GM23338 (cell line): ENCODE data around the gene TCF12. TPM values are rescaled to one million over a fixed set of nuclear protein-coding genes. Genes with fewer than 3 reads are reported as not detected.

Experiments used
- CTCF ChIP-seq, 2 experiments: fragments of 200-600 bp in 1 of 2; sonication (generic) in 1 of 2; conservative IDR thresholded peaks; 2 replicates each; pipeline versions ENCODE4 v1.5.1 to v1.6.1; 2016 to 2017; ENCODE audit warnings: antibody characterized with exemption in 2 of 2, low read depth in 2 of 2, mild to moderate bottlenecking in 2 of 2, moderate library complexity in 1 of 2
- EZH2 ChIP-seq: fragments of 200-600 bp; sonication (generic); IDR thresholded peaks from one replicate; pipeline ENCODE4 v1.8.0; 2017; ENCODE audit warnings: antibody characterized with exemption, mild to moderate bottlenecking, low read depth; ENCODE audit not compliant: unreplicated experiment
- EZH2phosphoT487 ChIP-seq: fragments of 200-600 bp; sonication (generic); IDR thresholded peaks from one replicate; pipeline ENCODE4 v1.8.1; 2018; ENCODE audit warnings: antibody characterized with exemption; ENCODE audit not compliant: unreplicated experiment
- NANOG ChIP-seq: IDR thresholded peaks from 2 replicates; pipeline ENCODE4 v1.6.1; 2016; ENCODE audit warnings: antibody characterized with exemption, borderline replicate concordance
- POLR2AphosphoS5 ChIP-seq: IDR thresholded peaks from 2 replicates; pipeline ENCODE4 v1.6.1; 2016; ENCODE audit warnings: antibody characterized with exemption, low read depth
- STAT1 ChIP-seq: IDR thresholded peaks from one replicate; pipeline ENCODE4 v1.6.1; 2016; ENCODE audit warnings: antibody characterized with exemption; ENCODE audit not compliant: unreplicated experiment
- ZNF114 ChIP-seq: fragments of 250-450 bp; sonication (Bioruptor Pico); IDR thresholded peaks from 2 replicates; pipeline ENCODE4 v1.5.0; 2020; ENCODE audit warnings: mild to moderate bottlenecking, moderate library complexity
- ZNF331 ChIP-seq: fragments of 250-450 bp; sonication (Bioruptor Pico); IDR thresholded peaks from 2 replicates; pipeline ENCODE4 v1.5.0; 2020; ENCODE audit warnings: low read depth, mild to moderate bottlenecking, moderate library complexity
- polyA plus RNA-seq: library from polyadenylated mRNA; unstranded; fragments of >200 nt; fragmentation: Nextera tagmentation; extraction: Ambion mirVana; gene quantifications from 2 replicates; pipeline ENCODE4 v1.2.1, GENCODE V29; 2016
- total RNA-seq: library from RNA; depleted of rRNA; stranded (reverse); fragments of >200 nt; shearing (Covaris generic); gene quantifications from 2 replicates; pipeline ENCODE4 v1.2.3, GENCODE V29; 2014
- TF ChIP-seq, protein P1 (sequence below): fragments of 250-450 bp; sonication (Bioruptor Pico); IDR thresholded peaks from 2 replicates; pipeline ENCODE4 v1.5.0; 2020; ENCODE audit warnings: mild to moderate bottlenecking, moderate library complexity
- TF ChIP-seq, protein P2 (sequence below): IDR thresholded peaks from 2 replicates; pipeline ENCODE4 v1.6.1; 2016; ENCODE audit warnings: antibody characterized with exemption

Gene TCF12
- total and polyA plus RNA-seq, 2 experiments from 2014 or later: 27.6 to 104 TPM

DNA sequence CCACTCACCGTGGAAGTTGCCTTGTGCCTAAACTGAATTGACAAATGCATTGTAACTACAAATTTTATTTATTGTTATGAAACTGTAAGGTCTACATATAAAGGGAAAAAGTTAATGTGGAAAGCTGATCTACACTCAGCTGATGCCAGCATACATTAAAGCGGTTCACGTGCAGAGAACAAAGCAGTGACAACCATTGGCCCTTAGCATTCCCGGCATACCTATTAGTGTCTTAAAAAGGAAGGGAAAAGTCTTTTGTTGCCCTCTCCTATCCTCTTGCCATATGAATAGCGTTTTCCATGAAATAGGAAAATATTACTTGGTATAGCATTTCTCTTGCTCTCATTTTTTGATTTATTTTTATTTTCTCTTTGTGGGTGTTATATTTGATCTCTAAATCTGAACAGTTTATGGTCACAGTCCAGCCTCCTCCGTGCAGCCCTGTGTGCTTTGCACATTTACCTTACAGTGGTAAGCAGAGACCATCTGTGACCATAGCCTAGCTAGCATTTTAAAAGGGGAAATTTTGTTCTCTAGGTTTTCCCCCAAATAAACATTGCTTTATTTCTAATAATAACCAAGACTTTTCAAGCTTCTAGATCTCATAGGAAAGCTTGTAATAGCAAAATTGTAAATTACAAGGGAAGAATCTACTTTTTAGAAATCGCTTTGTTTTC lies 368.1 kb downstream of the TCF12 start (continued):
- TF ChIP-seq, protein P1, sequence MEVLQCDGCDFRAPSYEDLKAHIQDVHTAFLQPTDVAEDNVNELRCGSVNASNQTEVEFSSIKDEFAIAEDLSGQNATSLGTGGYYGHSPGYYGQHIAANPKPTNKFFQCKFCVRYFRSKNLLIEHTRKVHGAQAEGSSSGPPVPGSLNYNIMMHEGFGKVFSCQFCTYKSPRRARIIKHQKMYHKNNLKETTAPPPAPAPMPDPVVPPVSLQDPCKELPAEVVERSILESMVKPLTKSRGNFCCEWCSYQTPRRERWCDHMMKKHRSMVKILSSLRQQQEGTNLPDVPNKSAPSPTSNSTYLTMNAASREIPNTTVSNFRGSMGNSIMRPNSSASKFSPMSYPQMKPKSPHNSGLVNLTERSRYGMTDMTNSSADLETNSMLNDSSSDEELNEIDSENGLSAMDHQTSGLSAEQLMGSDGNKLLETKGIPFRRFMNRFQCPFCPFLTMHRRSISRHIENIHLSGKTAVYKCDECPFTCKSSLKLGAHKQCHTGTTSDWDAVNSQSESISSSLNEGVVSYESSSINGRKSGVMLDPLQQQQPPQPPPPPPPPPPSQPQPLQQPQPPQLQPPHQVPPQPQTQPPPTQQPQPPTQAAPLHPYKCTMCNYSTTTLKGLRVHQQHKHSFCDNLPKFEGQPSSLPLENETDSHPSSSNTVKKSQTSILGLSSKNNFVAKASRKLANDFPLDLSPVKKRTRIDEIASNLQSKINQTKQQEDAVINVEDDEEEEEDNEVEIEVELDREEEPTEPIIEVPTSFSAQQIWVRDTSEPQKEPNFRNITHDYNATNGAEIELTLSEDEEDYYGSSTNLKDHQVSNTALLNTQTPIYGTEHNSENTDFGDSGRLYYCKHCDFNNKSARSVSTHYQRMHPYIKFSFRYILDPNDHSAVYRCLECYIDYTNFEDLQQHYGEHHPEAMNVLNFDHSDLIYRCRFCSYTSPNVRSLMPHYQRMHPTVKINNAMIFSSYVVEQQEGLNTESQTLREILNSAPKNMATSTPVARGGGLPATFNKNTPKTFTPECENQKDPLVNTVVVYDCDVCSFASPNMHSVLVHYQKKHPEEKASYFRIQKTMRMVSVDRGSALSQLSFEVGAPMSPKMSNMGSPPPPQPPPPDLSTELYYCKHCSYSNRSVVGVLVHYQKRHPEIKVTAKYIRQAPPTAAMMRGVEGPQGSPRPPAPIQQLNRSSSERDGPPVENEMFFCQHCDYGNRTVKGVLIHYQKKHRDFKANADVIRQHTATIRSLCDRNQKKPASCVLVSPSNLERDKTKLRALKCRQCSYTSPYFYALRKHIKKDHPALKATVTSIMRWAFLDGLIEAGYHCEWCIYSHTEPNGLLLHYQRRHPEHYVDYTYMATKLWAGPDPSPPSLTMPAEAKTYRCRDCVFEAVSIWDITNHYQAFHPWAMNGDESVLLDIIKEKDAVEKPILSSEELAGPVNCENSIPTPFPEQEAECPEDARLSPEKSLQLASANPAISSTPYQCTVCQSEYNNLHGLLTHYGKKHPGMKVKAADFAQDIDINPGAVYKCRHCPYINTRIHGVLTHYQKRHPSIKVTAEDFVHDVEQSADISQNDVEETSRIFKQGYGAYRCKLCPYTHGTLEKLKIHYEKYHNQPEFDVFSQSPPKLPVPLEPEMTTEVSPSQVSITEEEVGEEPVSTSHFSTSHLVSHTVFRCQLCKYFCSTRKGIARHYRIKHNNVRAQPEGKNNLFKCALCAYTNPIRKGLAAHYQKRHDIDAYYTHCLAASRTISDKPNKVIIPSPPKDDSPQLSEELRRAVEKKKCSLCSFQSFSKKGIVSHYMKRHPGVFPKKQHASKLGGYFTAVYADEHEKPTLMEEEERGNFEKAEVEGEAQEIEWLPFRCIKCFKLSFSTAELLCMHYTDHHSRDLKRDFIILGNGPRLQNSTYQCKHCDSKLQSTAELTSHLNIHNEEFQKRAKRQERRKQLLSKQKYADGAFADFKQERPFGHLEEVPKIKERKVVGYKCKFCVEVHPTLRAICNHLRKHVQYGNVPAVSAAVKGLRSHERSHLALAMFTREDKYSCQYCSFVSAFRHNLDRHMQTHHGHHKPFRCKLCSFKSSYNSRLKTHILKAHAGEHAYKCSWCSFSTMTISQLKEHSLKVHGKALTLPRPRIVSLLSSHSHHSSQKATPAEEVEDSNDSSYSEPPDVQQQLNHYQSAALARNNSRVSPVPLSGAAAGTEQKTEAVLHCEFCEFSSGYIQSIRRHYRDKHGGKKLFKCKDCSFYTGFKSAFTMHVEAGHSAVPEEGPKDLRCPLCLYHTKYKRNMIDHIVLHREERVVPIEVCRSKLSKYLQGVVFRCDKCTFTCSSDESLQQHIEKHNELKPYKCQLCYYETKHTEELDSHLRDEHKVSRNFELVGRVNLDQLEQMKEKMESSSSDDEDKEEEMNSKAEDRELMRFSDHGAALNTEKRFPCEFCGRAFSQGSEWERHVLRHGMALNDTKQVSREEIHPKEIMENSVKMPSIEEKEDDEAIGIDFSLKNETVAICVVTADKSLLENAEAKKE (CRISPR knock-in tag): no peak
- TF ChIP-seq POLR2AphosphoS5 (no peak), EZH2phosphoT487 (no peak), NANOG (no peak), CTCF (conservative IDR thresholded peaks at IDR 0.05; ENCODE audit: low read depth in 2 of 2) (no peak), STAT1 (no peak), ZNF331 (CRISPR knock-in tag) (no peak), ZNF114 (CRISPR knock-in tag) (no peak), EZH2 (no peak)
- TF ChIP-seq, protein P2, sequence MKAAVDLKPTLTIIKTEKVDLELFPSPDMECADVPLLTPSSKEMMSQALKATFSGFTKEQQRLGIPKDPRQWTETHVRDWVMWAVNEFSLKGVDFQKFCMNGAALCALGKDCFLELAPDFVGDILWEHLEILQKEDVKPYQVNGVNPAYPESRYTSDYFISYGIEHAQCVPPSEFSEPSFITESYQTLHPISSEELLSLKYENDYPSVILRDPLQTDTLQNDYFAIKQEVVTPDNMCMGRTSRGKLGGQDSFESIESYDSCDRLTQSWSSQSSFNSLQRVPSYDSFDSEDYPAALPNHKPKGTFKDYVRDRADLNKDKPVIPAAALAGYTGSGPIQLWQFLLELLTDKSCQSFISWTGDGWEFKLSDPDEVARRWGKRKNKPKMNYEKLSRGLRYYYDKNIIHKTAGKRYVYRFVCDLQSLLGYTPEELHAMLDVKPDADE: no peak
